ENCODE data around the gene CEP112.

DNA sequence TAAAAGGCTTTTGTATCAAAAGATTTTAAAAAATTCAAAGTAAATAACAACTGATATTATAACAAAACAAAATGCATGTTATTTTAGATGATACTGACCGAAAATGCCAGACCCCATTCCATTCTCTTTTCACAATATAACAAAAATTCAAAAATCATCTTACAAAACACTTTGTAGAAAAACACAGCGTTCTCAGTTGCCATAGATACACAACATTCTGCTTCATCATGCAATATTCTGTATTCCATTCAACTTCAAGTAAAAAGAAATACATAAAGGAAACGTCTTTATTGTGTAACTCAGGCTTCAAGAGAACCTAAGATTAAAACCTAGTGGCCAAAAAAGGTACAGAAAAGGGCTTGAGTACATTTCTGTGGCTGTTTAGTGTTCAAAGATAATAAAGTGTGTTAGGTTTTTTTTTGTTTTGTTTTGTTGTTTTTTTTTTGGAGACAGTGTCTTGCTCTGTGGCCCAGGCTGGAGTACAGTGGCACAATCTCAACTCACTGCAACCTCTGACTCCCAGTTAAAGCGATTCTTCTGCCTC lies 250.5 kb downstream of the CEP112 start:
- TF ChIP-seq, protein P1, sequence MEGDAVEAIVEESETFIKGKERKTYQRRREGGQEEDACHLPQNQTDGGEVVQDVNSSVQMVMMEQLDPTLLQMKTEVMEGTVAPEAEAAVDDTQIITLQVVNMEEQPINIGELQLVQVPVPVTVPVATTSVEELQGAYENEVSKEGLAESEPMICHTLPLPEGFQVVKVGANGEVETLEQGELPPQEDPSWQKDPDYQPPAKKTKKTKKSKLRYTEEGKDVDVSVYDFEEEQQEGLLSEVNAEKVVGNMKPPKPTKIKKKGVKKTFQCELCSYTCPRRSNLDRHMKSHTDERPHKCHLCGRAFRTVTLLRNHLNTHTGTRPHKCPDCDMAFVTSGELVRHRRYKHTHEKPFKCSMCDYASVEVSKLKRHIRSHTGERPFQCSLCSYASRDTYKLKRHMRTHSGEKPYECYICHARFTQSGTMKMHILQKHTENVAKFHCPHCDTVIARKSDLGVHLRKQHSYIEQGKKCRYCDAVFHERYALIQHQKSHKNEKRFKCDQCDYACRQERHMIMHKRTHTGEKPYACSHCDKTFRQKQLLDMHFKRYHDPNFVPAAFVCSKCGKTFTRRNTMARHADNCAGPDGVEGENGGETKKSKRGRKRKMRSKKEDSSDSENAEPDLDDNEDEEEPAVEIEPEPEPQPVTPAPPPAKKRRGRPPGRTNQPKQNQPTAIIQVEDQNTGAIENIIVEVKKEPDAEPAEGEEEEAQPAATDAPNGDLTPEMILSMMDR (IDR thresholded peaks at IDR 0.05; ENCODE audit: low read length): no peak; the same call in 1 of the 2 replicates
- TF ChIP-seq EZH2 (optimal IDR thresholded peaks at IDR 0.05; ENCODE audit: low read depth, low read length): no peak

All from MM.1S (cell line).